PC-9 (cell line): ENCODE data around the gene ASTN2.

Source experiments
- CTCF ChIP-seq: fragments of 200-600 bp; sonication (generic); conservative IDR thresholded peaks from 2 replicates; pipeline ENCODE4 v1.6.1; 2017; ENCODE audit warnings: mixed run types, antibody characterized with exemption, mild to moderate bottlenecking, moderate library complexity
- EZH2 ChIP-seq: fragments of 200-600 bp; sonication (generic); IDR thresholded peaks from 2 replicates; pipeline ENCODE4 v1.8.0; 2017; ENCODE audit warnings: antibody characterized with exemption, low read depth

DNA sequence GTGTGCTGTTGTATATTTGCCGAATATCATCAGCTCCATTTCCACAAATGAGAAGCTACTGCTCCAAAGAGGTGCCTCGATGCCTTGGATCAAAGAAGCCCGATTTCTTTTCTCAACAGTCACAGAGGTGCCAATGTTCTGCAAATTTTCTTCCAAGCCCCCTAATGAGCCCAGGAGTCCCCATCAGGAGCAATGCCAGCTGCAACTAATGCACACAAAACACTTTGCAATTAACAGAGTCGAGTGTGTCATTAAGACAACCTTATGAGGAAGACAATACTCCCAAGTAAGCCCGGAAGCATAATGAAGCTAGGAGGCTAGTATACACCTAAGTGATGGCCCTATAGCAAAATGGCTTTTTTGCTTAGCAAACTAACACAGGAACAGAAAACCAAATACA is 480.7 kb downstream of the ASTN2 start:
- TF ChIP-seq CTCF (no peak), EZH2 (no peak)
